Stimulated activated naive CD8-positive, alpha-beta T cell treated with anti-CD3 and anti-CD28 coated beads, Interleukin-15, amount 100 ng/mL, for 72 hours (primary cell): ENCODE data around the gene DAB2IP.
A peak's percentile ranks its signal among the peaks of the same experiment; 100 is the strongest.

ENCODE experiments used
- ATAC-seq: fragments of 150-1000 bp; cut with Tn5 transposase; 2 replicates; pipeline ENCODE4 v1.10.0; 2021; ENCODE audit warnings: mild to moderate bottlenecking, moderate library complexity
- DNase-seq, 2 donors: peaks; one replicate each; pipeline ENCODE4 v3.0.0; 2021 to 2022
- H3K27ac Mint-ChIP-seq, 2 donors: one replicate each; pipeline ENCODE4 v1.8.0; 2022; ENCODE audit warnings: mild to moderate bottlenecking in 2 of 2, mixed read lengths in 2 of 2, moderate library complexity in 2 of 2
- H3K27me3 Mint-ChIP-seq: one replicate; pipeline ENCODE4 v1.8.0; 2022; ENCODE audit warnings: mixed read lengths
- H3K4me1 Mint-ChIP-seq: one replicate; pipeline ENCODE4 v1.8.0; 2022; ENCODE audit warnings: mild to moderate bottlenecking, mixed read lengths
- H3K4me3 Mint-ChIP-seq, 2 donors: one replicate each; pipeline ENCODE4 v1.8.0; 2022; ENCODE audit warnings: mild to moderate bottlenecking in 2 of 2, mixed read lengths in 2 of 2, moderate library complexity in 1 of 2
- H3K9me3 Mint-ChIP-seq, 2 donors: one replicate each; pipeline ENCODE4 v1.8.0; 2022; ENCODE audit warnings: mixed read lengths in 2 of 2

Gene DAB2IP

DNA sequence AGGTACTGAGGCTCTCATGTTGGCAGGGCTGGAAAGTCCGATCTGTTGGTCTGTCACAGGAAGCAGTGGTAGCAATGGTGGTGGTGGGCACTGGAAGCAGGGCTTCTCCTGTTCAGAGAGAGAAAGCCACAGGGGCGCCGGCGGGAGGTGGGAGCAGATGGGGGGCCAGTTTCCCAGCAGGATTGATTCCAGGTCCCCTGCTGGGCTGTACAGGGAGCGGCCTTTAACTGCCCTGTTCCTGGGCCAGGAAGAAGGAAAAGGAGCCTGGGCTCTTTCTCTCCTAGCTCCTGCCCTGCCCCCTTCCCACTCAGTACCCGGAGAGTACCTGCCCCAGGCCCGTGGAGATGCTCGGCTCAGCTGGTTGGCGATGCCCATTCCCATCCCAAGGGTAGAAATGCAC lies 2.6 kb upstream of the DAB2IP start:
- H3K4me1 Mint-ChIP-seq = peaks cover 27% of the 10 kb centered on the region
- H3K27me3 Mint-ChIP-seq = peaks cover 62% of the 10 kb centered on the region
- DNase-seq (no peak), ATAC-seq (no peak)
- no peak overlapping the region for H3K4me3 Mint-ChIP-seq
- no peak overlapping the region for H3K27ac Mint-ChIP-seq
- H3K9me3 Mint-ChIP-seq = no peaks in the 10 kb centered on the region

DNA sequence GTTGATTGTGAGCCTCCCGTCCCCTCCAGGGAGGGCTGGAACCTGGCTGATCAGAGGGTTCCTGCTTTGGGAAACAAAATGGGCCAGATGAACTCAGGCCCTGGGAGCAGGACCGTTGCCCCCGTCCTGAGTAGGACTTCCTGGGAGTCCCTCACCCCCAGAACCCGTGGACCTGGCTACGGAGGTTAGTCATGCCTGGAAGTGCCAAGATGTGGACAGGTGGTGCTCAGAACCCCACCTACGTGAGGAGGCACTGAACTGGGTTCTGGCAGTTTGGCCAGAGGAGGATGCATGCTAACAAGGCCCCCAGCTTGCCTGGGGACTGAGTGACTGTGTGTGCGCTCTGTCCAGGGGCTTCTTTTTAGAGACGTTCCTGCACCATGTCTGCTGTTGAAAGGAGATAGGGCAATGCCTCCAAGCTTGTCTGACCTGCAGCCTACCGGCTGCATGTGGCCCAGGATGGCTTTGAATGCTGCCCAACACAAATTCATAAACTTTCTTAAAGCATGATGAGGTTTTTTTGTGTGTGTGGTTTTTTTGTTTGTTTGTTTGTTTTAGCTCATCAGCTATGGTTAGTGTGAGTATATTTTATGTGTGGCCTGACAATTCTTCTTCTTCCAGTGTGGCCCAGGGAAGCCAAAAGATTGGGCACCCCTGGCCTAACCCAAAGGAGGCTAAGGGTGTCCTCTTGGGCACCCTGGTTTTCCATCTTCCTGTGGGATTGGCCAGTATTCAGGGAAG lies 1.8 kb upstream of the DAB2IP start:
- no peaks in the 10 kb centered on the region for H3K9me3 Mint-ChIP-seq
- peaks cover 27% of the 10 kb centered on the region for H3K4me1 Mint-ChIP-seq
- no peak overlapping the region for H3K27ac Mint-ChIP-seq
- ATAC-seq = no peak
- DNase-seq = no peak
- peaks cover 70% of the 10 kb centered on the region for H3K27me3 Mint-ChIP-seq
- H3K4me3 Mint-ChIP-seq = no peak overlapping the region

DNA sequence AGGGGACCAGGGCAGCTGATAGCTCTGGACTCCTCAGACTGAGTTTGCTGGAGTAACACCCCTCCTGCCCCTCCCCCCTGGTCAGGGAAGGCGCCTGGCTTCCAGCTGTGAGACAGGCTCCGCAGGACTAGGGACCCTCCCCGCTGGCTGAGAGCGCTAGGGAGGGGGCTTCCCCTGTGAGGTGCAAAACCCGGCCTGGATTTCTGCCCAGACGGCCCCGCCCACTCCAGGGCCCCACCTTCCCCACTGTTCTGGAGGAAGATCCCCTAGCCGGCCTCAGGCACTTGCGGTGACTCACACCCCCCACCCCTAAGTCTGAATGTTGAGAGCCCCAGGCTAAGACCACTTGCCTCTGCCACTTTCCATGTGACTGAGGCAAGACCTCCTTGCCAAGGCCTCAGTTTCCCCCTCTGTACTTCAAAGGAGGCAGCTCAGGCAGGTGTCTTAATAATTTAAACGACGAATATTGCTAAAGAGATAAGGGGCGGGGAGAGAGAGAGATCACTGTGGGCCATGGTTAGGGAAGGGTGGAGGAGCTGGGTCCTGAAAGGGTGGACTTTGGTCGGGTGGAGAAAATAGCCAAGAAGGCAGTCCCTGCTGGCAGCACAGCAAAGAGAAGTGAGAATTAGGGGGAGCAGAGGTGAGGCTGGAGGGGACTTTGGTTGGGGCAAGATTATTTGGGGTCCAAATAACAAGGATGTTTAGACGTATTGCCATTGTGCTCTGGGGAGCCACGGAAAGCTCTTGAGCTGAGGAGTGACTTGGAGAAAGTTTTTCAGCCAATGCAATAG lies 1.0 kb upstream of the DAB2IP start:
- no peaks in the 10 kb centered on the region for H3K9me3 Mint-ChIP-seq
- peak overlapping the region; percentile 59 to 63 for H3K4me3 Mint-ChIP-seq
- peaks cover 27% of the 10 kb centered on the region for H3K4me1 Mint-ChIP-seq
- DNase-seq (peak in 1 of 2 donors; percentile 58), ATAC-seq (peak; percentile 52)
- peaks cover 78% of the 10 kb centered on the region for H3K27me3 Mint-ChIP-seq
- H3K27ac Mint-ChIP-seq = no peak overlapping the region

- Mint-ChIP-seq H3K4me1 (peaks cover 27% of the 10 kb centered on the region), H3K27ac (no peak overlapping the region), H3K4me3 (peak overlapping the region; percentile 59 to 63), H3K9me3 (no peaks in the 10 kb centered on the region), H3K27me3 (peaks cover 82% of the 10 kb centered on the region)
- DNase-seq = no peak
- ATAC-seq = no peak
Observed at GRCh38 chr9:121651008-121651294, 483 bp upstream of the DAB2IP start.

DNA sequence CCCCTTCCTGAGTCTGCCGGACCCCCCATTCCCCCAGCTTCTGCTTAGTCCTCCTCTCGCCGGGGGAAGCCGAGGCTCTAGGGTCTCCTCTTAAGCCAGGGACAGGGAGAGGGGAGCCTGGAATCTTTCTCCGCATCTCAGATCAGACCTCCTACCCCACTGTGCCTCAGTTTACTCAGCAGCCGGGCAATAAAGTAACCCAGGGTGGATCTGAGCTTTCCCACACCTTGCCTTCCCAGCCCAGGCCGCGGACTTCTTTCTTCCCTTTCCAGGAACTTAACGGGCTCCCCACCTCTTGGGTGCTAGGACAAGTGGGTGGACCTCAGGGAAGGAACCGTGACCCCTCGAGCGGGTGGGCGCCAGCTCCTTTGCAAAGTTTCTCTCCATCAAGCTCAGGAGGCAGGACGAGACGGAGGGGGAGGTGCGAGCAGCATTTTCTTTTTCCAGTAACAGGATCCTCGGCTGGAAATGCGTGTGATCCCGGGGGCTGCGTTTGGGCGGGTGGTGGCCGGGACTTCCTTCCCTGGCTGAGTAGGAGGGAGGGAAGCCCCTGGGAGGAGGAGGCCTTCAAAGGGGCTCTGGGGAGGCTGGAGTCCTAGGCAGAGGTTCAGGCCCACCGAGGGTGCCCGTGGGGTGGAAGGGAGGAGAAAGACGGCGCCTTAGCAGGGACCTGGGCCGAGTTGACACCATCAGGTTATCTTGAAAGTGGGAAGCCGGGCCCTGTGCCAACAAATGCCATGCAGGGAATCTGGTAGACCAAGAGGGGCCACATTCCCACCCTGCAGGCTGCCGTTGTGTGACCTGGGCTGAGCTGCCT lies 795 bp downstream of the DAB2IP start:
- H3K4me3 Mint-ChIP-seq = peak overlapping the region; percentile 66 to 79
- H3K9me3 Mint-ChIP-seq = no peaks in the 10 kb centered on the region
- DNase-seq (no peak), ATAC-seq (no peak)
- peaks cover 88% of the 10 kb centered on the region for H3K27me3 Mint-ChIP-seq
- H3K4me1 Mint-ChIP-seq = peaks cover 27% of the 10 kb centered on the region
- H3K27ac Mint-ChIP-seq = peak overlapping the region in 1 of 2 donors; percentile 91

DNA sequence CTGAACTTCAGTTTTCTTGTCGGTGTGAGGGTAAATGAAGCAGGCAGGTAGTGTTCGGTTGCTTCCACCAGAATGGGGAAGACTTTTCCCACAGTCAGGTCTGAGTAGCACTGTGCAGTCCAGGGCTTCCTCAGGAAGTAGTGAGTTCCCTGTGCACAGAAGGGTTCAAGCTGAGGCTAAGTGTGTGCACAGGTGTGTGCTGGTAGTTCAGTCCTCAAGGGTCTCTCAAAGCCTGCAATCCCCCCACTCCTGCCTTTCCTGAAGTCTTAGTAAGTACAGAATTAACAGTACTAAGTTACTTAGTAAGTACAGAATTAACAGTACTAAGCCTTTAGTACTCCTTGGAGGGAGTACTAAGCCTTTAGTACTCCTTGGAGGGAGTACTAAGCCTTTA lies 1.4 kb downstream of the DAB2IP start:
- Mint-ChIP-seq H3K27ac (no peak overlapping the region), H3K4me1 (peaks cover 27% of the 10 kb centered on the region), H3K4me3 (no peak overlapping the region), H3K9me3 (no peaks in the 10 kb centered on the region), H3K27me3 (peaks cover 94% of the 10 kb centered on the region)
- DNase-seq (no peak), ATAC-seq (no peak)

- Mint-ChIP-seq H3K4me3 (no peak overlapping the region), H3K4me1 (peaks cover 26% of the 10 kb centered on the region), H3K27ac (no peak overlapping the region), H3K9me3 (no peaks in the 10 kb centered on the region), H3K27me3 (peaks cover 87% of the 10 kb centered on the region)
- DNase-seq = no peak
- no peak for ATAC-seq
Observed at GRCh38 chr9:121654499-121655140, 3.2 kb downstream of the DAB2IP start.

DNA sequence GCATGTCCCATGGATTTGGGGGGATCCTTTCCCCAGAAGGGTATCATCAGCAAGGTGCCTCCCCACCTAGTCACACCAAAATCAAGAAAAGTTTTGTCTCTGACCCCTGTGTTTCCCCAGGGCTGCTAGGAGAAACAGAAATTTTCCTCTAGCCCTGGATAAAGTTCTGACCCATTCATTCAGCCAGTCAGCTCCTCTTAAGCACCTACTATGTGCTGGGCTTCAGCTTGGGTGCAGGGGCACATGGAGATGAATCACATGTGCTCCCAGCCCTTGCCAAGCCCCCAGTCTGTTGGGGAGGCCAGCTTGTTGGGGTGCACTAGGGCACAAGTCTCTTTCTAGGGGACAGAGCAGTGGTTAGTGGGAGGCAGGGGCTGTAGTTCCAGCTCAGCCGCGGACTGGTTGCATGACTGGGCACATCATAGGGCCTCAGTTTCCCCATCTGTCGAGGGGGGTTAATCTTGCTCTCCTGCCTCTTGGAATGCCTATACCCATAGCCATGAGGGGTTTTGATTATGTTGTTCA lies 3.9 kb downstream of the DAB2IP start:
- peaks cover 19% of the 10 kb centered on the region for H3K4me1 Mint-ChIP-seq
- H3K27me3 Mint-ChIP-seq = peaks cover 84% of the 10 kb centered on the region
- H3K4me3 Mint-ChIP-seq = no peak overlapping the region
- no peak for DNase-seq
- ATAC-seq = no peak
- no peaks in the 10 kb centered on the region for H3K9me3 Mint-ChIP-seq
- no peak overlapping the region for H3K27ac Mint-ChIP-seq

DNA sequence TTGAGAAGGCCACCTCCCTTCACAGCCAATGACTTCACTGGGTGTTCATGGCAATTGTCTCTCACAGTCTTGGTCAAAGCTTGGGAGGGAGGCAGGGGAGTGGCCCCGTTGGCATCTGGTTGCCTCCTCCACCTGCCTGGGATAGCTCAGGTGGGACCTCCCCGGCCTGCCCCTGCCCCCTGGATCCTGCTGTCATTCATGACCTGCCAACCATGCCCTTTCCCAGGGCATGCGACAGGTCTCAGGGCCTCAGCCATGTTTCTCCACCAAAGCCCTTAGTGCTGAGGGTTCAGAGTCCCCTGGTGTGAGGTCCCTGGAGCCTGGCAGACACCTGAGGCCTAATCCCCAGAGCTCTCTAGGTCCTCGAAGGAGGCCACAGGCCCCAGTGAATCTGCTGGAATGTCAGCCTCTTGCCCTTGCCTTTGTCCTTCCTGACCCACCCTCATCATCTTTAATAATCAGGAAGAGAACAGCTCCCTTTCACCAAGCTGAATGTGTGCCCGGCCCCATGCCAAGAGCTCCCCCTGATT lies 5.6 kb downstream of the DAB2IP start:
- Mint-ChIP-seq H3K4me3 (no peak overlapping the region), H3K27me3 (peaks cover 80% of the 10 kb centered on the region), H3K27ac (no peak overlapping the region), H3K4me1 (peaks cover 8% of the 10 kb centered on the region), H3K9me3 (no peaks in the 10 kb centered on the region)
- ATAC-seq (no peak), DNase-seq (no peak)

DNA sequence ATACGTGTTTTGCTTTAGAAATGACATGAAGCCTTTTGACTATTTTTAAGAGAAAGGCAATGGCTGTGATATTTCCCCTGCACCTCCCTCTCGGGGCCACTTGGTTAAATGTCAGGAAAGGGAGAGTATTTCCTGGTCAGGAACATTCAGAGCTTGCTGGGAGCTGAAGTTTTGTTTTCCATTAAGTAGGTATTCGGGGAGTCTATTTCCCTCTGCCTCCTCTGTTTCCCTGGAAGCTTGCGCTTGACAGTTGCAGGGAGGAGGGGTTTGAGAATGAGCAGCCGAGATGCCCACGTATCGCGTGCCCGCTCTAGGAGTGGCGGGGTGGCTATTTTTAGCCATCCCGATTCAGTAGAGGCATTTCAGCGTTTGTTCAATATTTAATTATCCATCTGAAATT lies 6.7 kb downstream of the DAB2IP start:
- Mint-ChIP-seq H3K4me3 (no peak overlapping the region), H3K4me1 (no peaks in the 10 kb centered on the region), H3K9me3 (no peaks in the 10 kb centered on the region), H3K27me3 (peaks cover 68% of the 10 kb centered on the region), H3K27ac (no peak overlapping the region)
- ATAC-seq (no peak), DNase-seq (no peak)

- peaks cover 68% of the 10 kb centered on the region for H3K27me3 Mint-ChIP-seq
- ATAC-seq = no peak
Observed at GRCh38 chr9:121658591-121658990, 7.2 kb downstream of the DAB2IP start.

DNA sequence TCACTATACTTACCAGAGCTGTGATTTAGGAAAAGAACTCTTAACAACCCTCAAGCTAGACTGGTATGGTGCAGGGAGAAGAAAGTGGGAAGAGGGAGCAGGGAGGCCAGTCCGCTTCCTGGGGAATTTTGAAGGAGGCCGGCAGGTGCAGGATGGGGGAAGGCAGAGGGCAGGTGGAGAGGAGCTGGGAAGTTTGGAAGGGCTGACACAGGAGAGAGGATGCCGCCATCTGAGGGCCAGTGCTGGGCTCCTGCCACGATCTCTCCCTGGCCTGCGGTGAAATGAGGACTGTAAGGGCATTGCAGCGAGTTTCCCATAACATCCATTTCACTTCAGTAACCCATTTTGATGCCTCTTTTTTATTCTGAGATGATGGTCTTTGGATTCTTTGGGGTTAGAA lies 8.9 kb downstream of the DAB2IP start:
- DNase-seq (no peak), ATAC-seq (no peak)
- Mint-ChIP-seq H3K27me3 (peaks cover 60% of the 10 kb centered on the region), H3K9me3 (no peaks in the 10 kb centered on the region), H3K4me1 (no peaks in the 10 kb centered on the region), H3K27ac (peak overlapping the region in 1 of 2 donors; percentile 78), H3K4me3 (no peak overlapping the region)

More at GRCh38 chr9:121658591-121658990, 7.2 kb downstream of the DAB2IP start:
- H3K4me1 Mint-ChIP-seq = no peaks in the 10 kb centered on the region
- no peaks in the 10 kb centered on the region for H3K9me3 Mint-ChIP-seq
- no peak overlapping the region for H3K27ac Mint-ChIP-seq
- DNase-seq = no peak
- no peak overlapping the region for H3K4me3 Mint-ChIP-seq

GRCh38 chr9:121660876-121661275 lies 9.4 kb downstream of the DAB2IP start:
- ATAC-seq (no peak), DNase-seq (no peak)
- H3K4me3 Mint-ChIP-seq = no peak overlapping the region
- no peaks in the 10 kb centered on the region for H3K4me1 Mint-ChIP-seq
- H3K27me3 Mint-ChIP-seq = peaks cover 55% of the 10 kb centered on the region
- peak overlapping the region in 1 of 2 donors; percentile 78 for H3K27ac Mint-ChIP-seq
- H3K9me3 Mint-ChIP-seq = no peaks in the 10 kb centered on the region

GRCh38 chr9:121661328-121661727 lies 9.9 kb downstream of the DAB2IP start:
- H3K4me1 Mint-ChIP-seq = no peaks in the 10 kb centered on the region
- H3K4me3 Mint-ChIP-seq = no peak overlapping the region
- no peaks in the 10 kb centered on the region for H3K9me3 Mint-ChIP-seq
- DNase-seq (no peak), ATAC-seq (no peak)
- no peak overlapping the region for H3K27ac Mint-ChIP-seq
- peaks cover 52% of the 10 kb centered on the region for H3K27me3 Mint-ChIP-seq

- Mint-ChIP-seq H3K27ac (no peak overlapping the region), H3K9me3 (no peaks in the 10 kb centered on the region), H3K4me3 (no peak overlapping the region), H3K4me1 (no peaks in the 10 kb centered on the region), H3K27me3 (peaks cover 42% of the 10 kb centered on the region)
- DNase-seq (no peak), ATAC-seq (no peak)
Observed at GRCh38 chr9:121662359-121662758, 10.9 kb downstream of the DAB2IP start.
